Sigmoid colon (tissue), 7 donors: Measurements from ENCODE around the gene BSND. TPM values are rescaled to one million over a fixed set of nuclear protein-coding genes. Genes with fewer than 3 reads are reported as not detected.

Experiments
- DNase-seq: peaks from one replicate; pipeline ENCODE4 v3.0.0-alpha.2; 2019
- H3K27ac ChIP-seq, 4 donors: fragments of 200-600 bp; sonication (generic); one replicate each; pipeline ENCODE4 v1.5.1; 2016 to 2019; ENCODE audit warnings: mild to moderate bottlenecking in 1 of 4
- H3K27me3 ChIP-seq, 3 donors: fragments of 200-600 bp; sonication (generic); one replicate each; pipeline ENCODE4 v1.5.1; 2019; ENCODE audit warnings: mild to moderate bottlenecking in 1 of 3
- H3K36me3 ChIP-seq, 4 donors: fragments of 200-600 bp; sonication (generic); one replicate each; pipeline ENCODE4 v1.5.1; 2016 to 2019
- H3K4me1 ChIP-seq, 4 donors: fragments of 200-600 bp; sonication (generic); one replicate each; pipeline ENCODE4 v1.5.1; 2017 to 2019
- H3K4me3 ChIP-seq, 4 donors: fragments of 200-600 bp; sonication (generic); one replicate each; pipeline ENCODE4 v1.5.1; 2017 to 2019; ENCODE audit warnings: mild to moderate bottlenecking in 2 of 4, moderate library complexity in 1 of 4
- H3K9me3 ChIP-seq, 4 donors: fragments of 200-600 bp in 3 of 4; sonication (generic) in 3 of 4; one replicate each; pipeline versions ENCODE4 v1.5.1 to v1.6.1; 2013 to 2019
- EP300 ChIP-seq, 4 donors: sonication (generic); formaldehyde crosslinking; IDR thresholded peaks; one replicate each; pipeline ENCODE4 v1.6.1; 2017; ENCODE audit warnings: antibody characterized with exemption in 4 of 4
- POLR2A ChIP-seq, 2 donors: fragments of 450-650 bp; IDR thresholded peaks; one replicate each; pipeline ENCODE4 v1.6.1; 2016; ENCODE audit warnings: antibody characterized with exemption in 2 of 2, mild to moderate bottlenecking in 2 of 2, moderate library complexity in 2 of 2
- POLR2AphosphoS5 ChIP-seq, 4 donors: sonication (generic); formaldehyde crosslinking; IDR thresholded peaks; one replicate each; pipeline ENCODE4 v1.6.1; 2017; ENCODE audit warnings: antibody characterized with exemption in 4 of 4
- WGBS, 2 donors: extraction: QIAGEN DNeasy Blood & Tissue Kit; methylation state at CpG; one replicate each; pipeline ENCODE4 v1.1.7; 2013; 5-methylcytosine and 5-hydroxymethylcytosine counted together
- intact Hi-C: fragments of 100-400 bp; cut with DNase I; formaldehyde crosslinking; loops from one replicate; pipeline ENCODE4 v1.15.1; 2023
- polyA plus RNA-seq, 3 donors: library from polyadenylated mRNA; stranded (reverse); fragments of 200-250 nt; gene quantifications; one replicate each; pipeline ENCODE4 v1.2.3, GENCODE V29; 2013
- total RNA-seq, 4 donors: library from RNA; depleted of rRNA; stranded (reverse); fragments of >200 nt; gene quantifications; one replicate each; pipeline ENCODE4 v1.1.0, GENCODE V29; 2016
- TF ChIP-seq, protein P1 (sequence below), 4 experiments: fragments of 450-650 bp in 3 of 4; fragments of 200-600 bp in 1 of 4; IDR thresholded peaks; one replicate each; pipeline ENCODE4 v1.5.1; 2016 to 2019; ENCODE audit warnings: antibody characterized with exemption in 4 of 4, mild to moderate bottlenecking in 3 of 4, moderate library complexity in 2 of 4
- donor health status: healthy with polysubstance abuse.
- donor health status: Bipolar disorder and iron deficiency.
- donor health status: healthy.

Gene BSND
- total and polyA plus RNA-seq, 7 donors, result not detected

DNA sequence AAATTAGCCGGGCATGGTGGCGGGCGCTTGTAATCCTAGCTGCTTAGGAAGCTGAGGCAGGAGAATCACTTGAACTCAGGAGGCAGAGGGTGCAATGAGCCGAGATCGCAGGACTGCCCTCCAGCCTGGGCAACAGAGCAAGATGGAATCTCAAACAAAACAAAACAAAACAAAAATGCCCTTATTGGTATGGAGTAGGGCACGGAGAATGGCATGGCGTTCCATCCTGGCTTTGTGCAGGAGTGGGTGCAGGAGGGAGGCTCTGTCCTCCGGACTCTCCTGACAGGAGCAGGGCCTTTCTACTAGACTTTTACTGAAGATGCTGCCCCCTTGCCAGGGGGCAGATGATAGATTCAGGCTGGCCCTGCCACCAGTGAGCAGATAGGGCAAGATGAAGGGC lies 17.3 kb upstream of the BSND start:
- WGBS, 2 donors, result 88 to 95% methylated on average over 8 of the region's 8 CpGs
- Histone ChIP-seq H3K9me3 (no peaks in the 10 kb centered on the region), H3K4me1 (peaks cover 0 to 13% (median 10%) of the 10 kb centered on the region in 4 donors), H3K27ac (no peak overlapping the region), H3K36me3 (no peaks in the 10 kb centered on the region), H3K27me3 (peaks cover 0 to 53% (median 26%) of the 10 kb centered on the region in 3 donors), H3K4me3 (no peak overlapping the region)
- intact Hi-C loops, result no loop called here
- no peak for DNase-seq
- TF ChIP-seq EP300 (IDR thresholded peaks at IDR 0.05) (no peak), POLR2A (IDR thresholded peaks at IDR 0.05) (no peak), POLR2AphosphoS5 (IDR thresholded peaks at IDR 0.05) (no peak)
- TF ChIP-seq, protein P1, sequence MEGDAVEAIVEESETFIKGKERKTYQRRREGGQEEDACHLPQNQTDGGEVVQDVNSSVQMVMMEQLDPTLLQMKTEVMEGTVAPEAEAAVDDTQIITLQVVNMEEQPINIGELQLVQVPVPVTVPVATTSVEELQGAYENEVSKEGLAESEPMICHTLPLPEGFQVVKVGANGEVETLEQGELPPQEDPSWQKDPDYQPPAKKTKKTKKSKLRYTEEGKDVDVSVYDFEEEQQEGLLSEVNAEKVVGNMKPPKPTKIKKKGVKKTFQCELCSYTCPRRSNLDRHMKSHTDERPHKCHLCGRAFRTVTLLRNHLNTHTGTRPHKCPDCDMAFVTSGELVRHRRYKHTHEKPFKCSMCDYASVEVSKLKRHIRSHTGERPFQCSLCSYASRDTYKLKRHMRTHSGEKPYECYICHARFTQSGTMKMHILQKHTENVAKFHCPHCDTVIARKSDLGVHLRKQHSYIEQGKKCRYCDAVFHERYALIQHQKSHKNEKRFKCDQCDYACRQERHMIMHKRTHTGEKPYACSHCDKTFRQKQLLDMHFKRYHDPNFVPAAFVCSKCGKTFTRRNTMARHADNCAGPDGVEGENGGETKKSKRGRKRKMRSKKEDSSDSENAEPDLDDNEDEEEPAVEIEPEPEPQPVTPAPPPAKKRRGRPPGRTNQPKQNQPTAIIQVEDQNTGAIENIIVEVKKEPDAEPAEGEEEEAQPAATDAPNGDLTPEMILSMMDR (IDR thresholded peaks at IDR 0.05), result no peak

DNA sequence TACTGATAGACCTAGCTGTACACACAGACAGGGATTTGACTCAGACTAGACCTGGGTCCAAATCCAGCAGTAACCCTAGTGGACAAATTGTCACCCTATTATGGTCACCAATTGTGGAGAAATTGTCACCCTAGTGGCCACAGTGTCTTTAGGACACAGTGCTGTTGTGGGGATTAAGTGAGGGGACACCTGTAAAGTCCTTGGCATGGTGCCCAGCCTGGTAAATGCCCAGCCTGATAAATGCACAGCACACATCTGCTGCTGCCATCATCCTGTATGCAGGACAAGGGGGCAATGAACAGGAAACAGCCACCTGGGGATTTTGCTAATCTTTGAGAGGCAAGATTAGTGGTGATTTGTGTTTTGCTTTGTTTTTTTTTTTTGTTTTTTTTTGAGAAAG lies 16.0 kb upstream of the BSND start:
- peaks cover 0 to 16% (median 11%) of the 10 kb centered on the region in 4 donors for H3K4me1 ChIP-seq
- H3K4me3 ChIP-seq, result no peak overlapping the region
- TF ChIP-seq POLR2A (IDR thresholded peaks at IDR 0.05) (no peak), EP300 (IDR thresholded peaks at IDR 0.05) (no peak), POLR2AphosphoS5 (IDR thresholded peaks at IDR 0.05) (no peak)
- TF ChIP-seq, protein P1 (IDR thresholded peaks at IDR 0.05), result no peak
- no peaks in the 10 kb centered on the region for H3K36me3 ChIP-seq
- peaks cover 0 to 53% (median 26%) of the 10 kb centered on the region in 3 donors for H3K27me3 ChIP-seq
- no peak overlapping the region for H3K27ac ChIP-seq
- H3K9me3 ChIP-seq, result no peaks in the 10 kb centered on the region
- no peak for DNase-seq
- intact Hi-C loops, result no loop called here

DNA sequence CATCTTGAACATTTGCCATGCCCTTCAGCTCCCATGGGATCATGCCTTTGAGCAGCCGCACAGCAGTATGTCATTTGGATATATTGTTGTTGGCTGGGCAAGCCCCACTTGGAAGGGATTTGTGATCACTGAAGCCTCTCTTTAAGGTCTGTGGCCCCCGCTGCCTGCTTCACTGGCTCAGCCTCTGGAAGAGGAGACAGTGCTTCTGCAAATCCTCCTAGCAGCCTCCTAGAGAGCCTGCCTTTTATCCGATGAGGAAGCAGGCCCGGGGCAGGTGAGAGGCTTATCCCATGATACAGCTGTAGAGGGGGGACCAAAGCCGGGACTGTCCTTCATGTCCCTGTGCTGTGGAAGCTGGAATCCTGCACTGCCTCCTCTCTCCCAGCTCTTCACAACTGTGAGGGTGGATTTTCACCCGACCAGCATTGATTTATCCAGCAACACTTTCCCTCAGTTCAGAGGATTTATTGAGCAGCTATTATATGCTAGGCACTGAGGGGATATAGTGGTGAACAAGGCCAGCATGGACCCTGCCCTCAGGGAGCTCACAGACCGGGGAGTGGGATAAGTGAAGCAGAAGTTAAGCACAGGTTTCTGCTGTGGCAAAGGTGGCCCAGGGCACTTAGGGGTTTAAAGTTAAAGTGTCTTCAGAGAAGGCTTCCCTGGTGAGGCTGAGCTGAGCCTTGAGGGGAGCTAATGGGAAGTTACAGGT lies 14.4 kb upstream of the BSND start:
- intact Hi-C loops, result no loop called here
- no peaks in the 10 kb centered on the region for H3K36me3 ChIP-seq
- H3K27me3 ChIP-seq, result peaks cover 0 to 43% (median 23%) of the 10 kb centered on the region in 3 donors
- no peak overlapping the region for H3K4me3 ChIP-seq
- H3K9me3 ChIP-seq, result no peaks in the 10 kb centered on the region
- H3K27ac ChIP-seq, result no peak overlapping the region
- peaks cover 0 to 26% (median 20%) of the 10 kb centered on the region in 4 donors for H3K4me1 ChIP-seq
- WGBS, 2 donors, result 65 to 74% methylated on average over 7 of the region's 7 CpGs
- TF ChIP-seq EP300 (IDR thresholded peaks at IDR 0.05), result no peak
- TF ChIP-seq, protein P1 (IDR thresholded peaks at IDR 0.05), result no peak
- TF ChIP-seq POLR2AphosphoS5 (IDR thresholded peaks at IDR 0.05), result no peak
- TF ChIP-seq POLR2A (IDR thresholded peaks at IDR 0.05), result no peak
- DNase-seq, result no peak

GRCh38 chr1:54985556-54985955 lies 13.2 kb upstream of the BSND start:
- Histone ChIP-seq H3K4me1 (peaks cover 0 to 31% (median 27%) of the 10 kb centered on the region in 4 donors), H3K27ac (no peak overlapping the region), H3K27me3 (peaks cover 0 to 30% (median 10%) of the 10 kb centered on the region in 3 donors), H3K9me3 (no peaks in the 10 kb centered on the region), H3K4me3 (no peak overlapping the region), H3K36me3 (no peaks in the 10 kb centered on the region)
- TF ChIP-seq POLR2AphosphoS5 (IDR thresholded peaks at IDR 0.05), result no peak
- TF ChIP-seq, protein P1 (IDR thresholded peaks at IDR 0.05), result no peak
- no peak for TF ChIP-seq POLR2A (IDR thresholded peaks at IDR 0.05)
- no peak for TF ChIP-seq EP300 (IDR thresholded peaks at IDR 0.05)
- WGBS, 2 donors, result 89 to 92% methylated on average over 5 of the region's 5 CpGs
- intact Hi-C loops, result no loop called here
- DNase-seq, result no peak
